Stimulated activated memory B cell treated with anti-CD40 and anti-IgM and Interleukin-4, amounts not matched to agents 10 μg/mL and 1 μg/mL and 100 μg/mL, for 72 hours (primary cell): ENCODE data around the gene ZSCAN30.
A peak's percentile ranks its signal among the peaks of the same experiment; 100 is the strongest.

Source experiments
- ATAC-seq: fragments of 150-1000 bp; cut with Tn5 transposase; 2 replicates; pipeline ENCODE4 v1.10.0; 2021
- H3K27ac Mint-ChIP-seq: one replicate; pipeline ENCODE4 v1.8.0; 2022; ENCODE audit warnings: mild to moderate bottlenecking, mixed read lengths
- H3K27me3 Mint-ChIP-seq: one replicate; pipeline ENCODE4 v1.8.0; 2022; ENCODE audit warnings: mixed read lengths
- H3K36me3 Mint-ChIP-seq: one replicate; pipeline ENCODE4 v1.8.0; 2022; ENCODE audit warnings: mixed read lengths
- H3K4me1 Mint-ChIP-seq: one replicate; pipeline ENCODE4 v1.8.0; 2022; ENCODE audit warnings: mixed read lengths
- H3K4me3 Mint-ChIP-seq: one replicate; pipeline ENCODE4 v1.8.0; 2022; ENCODE audit warnings: mild to moderate bottlenecking, moderate library complexity, mixed read lengths
- H3K9me3 Mint-ChIP-seq: one replicate; pipeline ENCODE4 v1.8.0; 2022; ENCODE audit warnings: mixed read lengths

The ZSCAN30 gene

DNA sequence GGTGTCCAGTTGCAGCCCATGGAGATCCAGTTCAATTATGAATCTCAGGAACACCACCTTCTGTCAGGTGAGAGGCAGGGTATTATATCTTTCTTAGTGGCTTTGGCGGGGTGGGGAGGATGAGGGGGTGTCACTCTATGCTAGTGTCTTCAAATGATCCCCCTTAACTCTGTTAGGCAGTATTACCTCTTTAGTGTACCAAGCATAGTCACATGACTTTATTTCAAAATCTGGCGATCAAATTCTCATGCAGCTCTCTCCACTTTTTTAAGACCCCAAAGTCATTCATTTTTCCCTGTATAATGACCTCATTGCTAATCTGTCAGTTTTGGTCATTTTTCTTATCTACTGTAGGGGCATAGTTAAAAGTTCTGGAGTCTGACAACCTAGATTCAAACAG, 1.1 kb upstream of the ZSCAN30 start:
- Mint-ChIP-seq H3K4me3 (peak overlapping the region; percentile 89), H3K36me3 (peaks cover 45% of the 10 kb centered on the region), H3K27ac (peak overlapping the region; percentile 97), H3K4me1 (peaks cover 41% of the 10 kb centered on the region), H3K27me3 (no peaks in the 10 kb centered on the region), H3K9me3 (no peaks in the 10 kb centered on the region)
- no peak for ATAC-seq

- Mint-ChIP-seq H3K27ac (peak overlapping the region; percentile 97), H3K36me3 (peaks cover 39% of the 10 kb centered on the region), H3K9me3 (peaks cover 3% of the 10 kb centered on the region), H3K4me1 (peaks cover 41% of the 10 kb centered on the region), H3K4me3 (peak overlapping the region; percentile 89), H3K27me3 (no peaks in the 10 kb centered on the region)
- ATAC-seq, result peak; percentile 56
Observed at GRCh38 chr18:35289727-35290093, 319 bp downstream of the ZSCAN30 start.

DNA sequence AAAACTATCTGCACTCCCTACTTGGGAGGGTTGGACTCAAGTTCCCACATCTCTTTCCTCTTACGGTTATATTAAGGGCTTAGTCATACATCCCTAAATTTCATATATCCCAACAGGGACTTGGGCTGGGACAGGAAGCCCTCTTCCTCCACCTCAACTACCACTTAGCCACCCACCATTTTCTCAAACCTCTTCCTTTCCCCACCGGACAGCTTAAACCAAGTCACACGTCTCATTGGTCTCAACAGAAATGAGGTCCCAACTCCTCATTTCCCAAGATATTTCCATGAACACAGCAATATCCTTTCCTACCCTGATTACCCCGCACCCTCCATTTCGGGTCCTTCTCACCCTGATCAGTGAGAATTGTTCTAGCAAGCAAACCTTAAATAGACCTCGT, 736 bp downstream of the ZSCAN30 start:
- no peak for ATAC-seq
- Mint-ChIP-seq H3K9me3 (peaks cover 3% of the 10 kb centered on the region), H3K36me3 (peaks cover 35% of the 10 kb centered on the region), H3K27ac (peak overlapping the region; percentile 97), H3K27me3 (no peaks in the 10 kb centered on the region), H3K4me1 (peaks cover 41% of the 10 kb centered on the region), H3K4me3 (peak overlapping the region; percentile 89)

DNA sequence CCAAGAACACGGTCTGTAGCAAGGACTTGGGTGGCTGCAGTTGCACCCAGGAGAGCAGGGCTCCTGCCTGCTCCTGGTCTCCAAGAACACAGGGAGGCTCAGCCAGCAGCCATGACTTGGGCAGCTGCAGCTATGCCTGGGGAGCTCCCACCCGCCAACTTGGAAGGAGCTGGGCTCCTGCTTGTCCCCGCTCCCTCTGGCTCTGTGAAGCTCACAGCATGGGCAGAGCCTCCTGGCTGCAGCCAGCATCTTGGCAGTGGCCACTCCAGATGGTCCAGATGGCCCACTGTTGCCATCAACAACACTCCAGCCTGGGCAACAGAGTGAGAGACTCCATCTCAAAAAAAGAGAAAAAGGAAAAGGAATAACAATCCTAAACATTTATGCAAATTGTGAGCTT, 5.2 kb downstream of the ZSCAN30 start:
- Mint-ChIP-seq H3K9me3 (peaks cover 3% of the 10 kb centered on the region), H3K27me3 (no peaks in the 10 kb centered on the region), H3K4me1 (peaks cover 28% of the 10 kb centered on the region), H3K27ac (no peak overlapping the region), H3K36me3 (peaks cover 31% of the 10 kb centered on the region), H3K4me3 (no peak overlapping the region)
- ATAC-seq, result no peak

- Mint-ChIP-seq H3K27ac (no peak overlapping the region), H3K27me3 (no peaks in the 10 kb centered on the region), H3K4me1 (peaks cover 22% of the 10 kb centered on the region), H3K9me3 (peaks cover 3% of the 10 kb centered on the region), H3K4me3 (no peak overlapping the region), H3K36me3 (peaks cover 34% of the 10 kb centered on the region)
- no peak for ATAC-seq
Observed at GRCh38 chr18:35283923-35284794, 5.9 kb downstream of the ZSCAN30 start.

DNA sequence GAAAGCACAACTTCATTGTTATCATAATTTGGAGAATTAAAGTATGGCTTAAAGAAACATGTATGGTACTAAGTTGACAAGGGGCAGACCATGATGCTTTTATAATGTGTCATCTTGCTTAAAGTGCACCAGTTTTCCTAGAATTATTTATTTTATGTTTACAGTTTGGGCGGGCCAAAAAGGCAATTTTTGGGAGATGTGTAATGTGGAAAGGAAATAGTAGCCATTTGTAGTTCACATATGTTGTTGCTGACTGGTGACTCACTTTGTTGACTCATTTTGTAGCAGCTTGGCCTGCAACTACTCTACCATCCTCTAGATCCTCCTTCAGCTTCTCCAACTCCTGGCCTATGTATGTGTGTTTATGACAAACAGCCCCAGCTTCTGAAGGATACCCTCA, 7.7 kb downstream of the ZSCAN30 start:
- Mint-ChIP-seq H3K4me1 (peaks cover 10% of the 10 kb centered on the region), H3K9me3 (peaks cover 3% of the 10 kb centered on the region), H3K27me3 (no peaks in the 10 kb centered on the region), H3K4me3 (no peak overlapping the region), H3K27ac (no peak overlapping the region), H3K36me3 (peaks cover 34% of the 10 kb centered on the region)
- no peak for ATAC-seq

GRCh38 chr18:35278969-35279368, 11.1 kb downstream of the ZSCAN30 start:
- H3K36me3 Mint-ChIP-seq, result peaks cover 20% of the 10 kb centered on the region
- no peak for ATAC-seq
- H3K4me3 Mint-ChIP-seq, result no peak overlapping the region
- no peaks in the 10 kb centered on the region for H3K9me3 Mint-ChIP-seq
- H3K27me3 Mint-ChIP-seq, result no peaks in the 10 kb centered on the region
- no peak overlapping the region for H3K27ac Mint-ChIP-seq
- H3K4me1 Mint-ChIP-seq, result peaks cover 6% of the 10 kb centered on the region

GRCh38 chr18:35278085-35278484, 11.9 kb downstream of the ZSCAN30 start:
- peaks cover 1% of the 10 kb centered on the region for H3K9me3 Mint-ChIP-seq
- peaks cover 19% of the 10 kb centered on the region for H3K36me3 Mint-ChIP-seq
- no peak overlapping the region for H3K27ac Mint-ChIP-seq
- H3K4me1 Mint-ChIP-seq, result peaks cover 6% of the 10 kb centered on the region
- no peak for ATAC-seq
- no peak overlapping the region for H3K4me3 Mint-ChIP-seq
- H3K27me3 Mint-ChIP-seq, result no peaks in the 10 kb centered on the region

GRCh38 chr18:35277633-35278032, 12.4 kb downstream of the ZSCAN30 start:
- Mint-ChIP-seq H3K36me3 (peaks cover 19% of the 10 kb centered on the region), H3K27ac (no peak overlapping the region), H3K4me1 (peaks cover 3% of the 10 kb centered on the region), H3K4me3 (no peak overlapping the region), H3K9me3 (peaks cover 4% of the 10 kb centered on the region), H3K27me3 (no peaks in the 10 kb centered on the region)
- no peak for ATAC-seq

DNA sequence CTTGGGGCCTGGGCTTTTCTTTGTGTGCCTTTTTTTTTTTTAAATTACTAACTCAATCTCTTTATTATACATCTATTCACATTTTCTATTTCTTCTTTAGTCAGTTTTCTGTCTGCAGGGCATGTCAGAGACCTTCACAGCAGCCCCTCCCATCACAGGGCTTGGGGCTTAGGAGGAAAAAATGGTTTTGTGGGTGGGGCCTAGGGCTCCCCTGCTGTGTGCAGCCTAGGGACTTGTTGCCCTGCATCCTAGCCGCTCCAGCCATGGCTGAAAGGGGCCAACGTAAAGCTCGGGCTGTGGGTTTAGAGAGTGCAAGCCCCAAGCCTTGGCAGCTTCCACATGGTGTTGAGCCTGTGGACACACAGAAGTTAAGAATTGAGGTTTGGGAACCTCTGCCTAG, 13.8 kb downstream of the ZSCAN30 start:
- peaks cover 4% of the 10 kb centered on the region for H3K9me3 Mint-ChIP-seq

DNA sequence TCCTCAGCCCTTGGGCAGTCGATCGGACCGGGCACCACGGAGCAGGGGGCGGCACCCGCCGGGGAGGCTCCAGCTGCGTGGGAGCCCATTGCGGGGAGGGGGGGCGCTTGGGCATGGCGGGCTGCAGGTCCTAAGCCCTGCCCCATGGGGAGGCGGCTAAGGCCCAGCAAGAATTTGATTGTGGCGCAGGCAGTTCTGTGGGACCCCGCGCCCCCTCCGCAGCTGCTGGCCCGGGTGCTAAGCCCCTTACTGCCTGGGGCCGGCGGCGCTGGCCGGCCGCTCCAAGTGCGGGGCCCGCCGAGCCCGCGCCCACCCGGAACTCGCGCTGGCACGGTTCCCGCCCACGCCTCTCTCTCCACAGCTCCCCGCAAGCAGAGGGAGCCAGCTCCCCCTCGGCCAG, 18.4 kb downstream of the ZSCAN30 start:
- ATAC-seq, result no peak
- Mint-ChIP-seq H3K4me3 (no peak overlapping the region), H3K27ac (no peak overlapping the region)

More for the DNA sequence above, 13.8 kb downstream of the ZSCAN30 start:
- Mint-ChIP-seq H3K36me3 (peaks cover 17% of the 10 kb centered on the region), H3K27ac (no peak overlapping the region), H3K27me3 (no peaks in the 10 kb centered on the region), H3K4me1 (no peaks in the 10 kb centered on the region), H3K4me3 (no peak overlapping the region)
- no peak for ATAC-seq

DNA sequence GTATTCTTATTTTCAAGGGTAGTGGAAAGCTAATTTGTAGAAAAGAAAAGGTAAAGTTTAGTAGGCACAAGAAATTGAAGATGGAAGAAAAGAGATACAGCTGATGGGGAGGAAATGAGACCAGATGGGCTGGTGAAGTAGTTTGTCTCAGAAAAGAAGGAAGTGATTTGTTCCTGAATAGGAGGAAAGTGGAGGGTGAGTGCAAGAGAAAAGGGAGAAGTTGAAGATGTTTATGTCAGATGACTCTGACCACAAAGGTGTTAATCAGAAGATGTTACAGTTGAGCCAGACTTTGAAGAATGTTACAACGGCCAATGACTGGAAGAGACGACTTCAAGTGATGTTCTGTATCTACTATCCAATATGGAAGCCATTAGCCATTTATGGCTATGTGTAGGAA, 21.2 kb downstream of the ZSCAN30 start:
- Mint-ChIP-seq H3K36me3 (peaks cover 22% of the 10 kb centered on the region), H3K4me1 (peaks cover 35% of the 10 kb centered on the region), H3K9me3 (peaks cover 20% of the 10 kb centered on the region), H3K27me3 (no peaks in the 10 kb centered on the region), H3K4me3 (peak overlapping the region; percentile 24), H3K27ac (peak overlapping the region; percentile 98)
- peak; percentile 34 for ATAC-seq

More for the DNA sequence above, 18.4 kb downstream of the ZSCAN30 start:
- H3K27me3 Mint-ChIP-seq, result no peaks in the 10 kb centered on the region
- peaks cover 14% of the 10 kb centered on the region for H3K9me3 Mint-ChIP-seq
- H3K4me1 Mint-ChIP-seq, result peaks cover 23% of the 10 kb centered on the region
- peaks cover 7% of the 10 kb centered on the region for H3K36me3 Mint-ChIP-seq

- no peak for ATAC-seq
- H3K36me3 Mint-ChIP-seq, result peaks cover 27% of the 10 kb centered on the region
- H3K27me3 Mint-ChIP-seq, result no peaks in the 10 kb centered on the region
- H3K27ac Mint-ChIP-seq, result peak overlapping the region; percentile 98
- H3K4me3 Mint-ChIP-seq, result peak overlapping the region; percentile 94
- peaks cover 16% of the 10 kb centered on the region for H3K9me3 Mint-ChIP-seq
- peaks cover 35% of the 10 kb centered on the region for H3K4me1 Mint-ChIP-seq
Observed at GRCh38 chr18:35267809-35268208, 22.2 kb downstream of the ZSCAN30 start.

DNA sequence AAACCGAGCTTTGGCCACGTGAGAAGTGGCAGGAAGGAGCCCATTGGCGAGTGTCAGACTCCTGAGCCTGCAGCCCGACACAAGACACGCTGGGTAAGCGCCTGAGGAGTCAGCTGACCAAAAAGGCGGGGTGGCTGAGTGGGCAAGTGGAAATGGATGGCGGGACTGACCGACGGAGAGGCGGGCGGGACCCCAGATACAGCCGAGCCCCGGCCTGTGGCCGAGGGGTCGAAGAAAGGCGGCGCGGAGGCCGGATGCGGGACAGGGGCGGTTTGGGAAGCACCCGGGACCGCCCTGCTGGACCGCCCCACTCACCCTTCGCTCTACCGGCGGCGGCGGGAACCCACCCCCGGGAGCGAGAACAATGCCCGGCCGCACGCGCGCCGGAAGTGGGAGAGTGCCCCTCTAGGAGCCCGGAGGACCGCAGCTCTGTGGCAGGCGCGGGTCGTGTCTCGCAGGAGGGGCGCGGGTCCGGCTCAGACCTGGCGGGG, 22.8 kb downstream of the ZSCAN30 start:
- H3K36me3 Mint-ChIP-seq, result peaks cover 31% of the 10 kb centered on the region
- H3K27me3 Mint-ChIP-seq, result no peaks in the 10 kb centered on the region
- ATAC-seq, result peak; percentile 92
- H3K4me3 Mint-ChIP-seq, result peak overlapping the region; percentile 94
- H3K27ac Mint-ChIP-seq, result peak overlapping the region; percentile 98
- peaks cover 16% of the 10 kb centered on the region for H3K9me3 Mint-ChIP-seq
- peaks cover 35% of the 10 kb centered on the region for H3K4me1 Mint-ChIP-seq

DNA sequence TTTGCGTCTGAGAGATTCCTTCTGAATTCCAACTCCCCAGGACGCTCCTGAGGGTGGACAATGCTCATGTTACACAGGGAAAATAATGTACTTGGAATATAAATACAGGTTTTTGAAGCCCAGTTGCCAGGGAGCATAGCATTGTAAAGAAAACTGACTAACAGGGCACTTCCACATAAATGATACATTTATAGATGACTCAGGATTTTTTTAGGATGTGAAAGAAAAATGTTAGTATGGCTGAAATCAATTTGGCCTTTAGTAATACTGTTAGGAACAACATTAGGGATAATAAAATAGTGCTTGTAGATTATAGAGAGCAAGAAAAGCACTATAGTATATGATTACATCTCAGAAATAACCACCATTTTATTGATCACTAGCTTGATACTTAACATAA, 25.6 kb downstream of the ZSCAN30 start:
- Mint-ChIP-seq H3K27me3 (no peaks in the 10 kb centered on the region), H3K4me3 (no peak overlapping the region), H3K36me3 (peaks cover 56% of the 10 kb centered on the region), H3K27ac (no peak overlapping the region), H3K9me3 (peaks cover 16% of the 10 kb centered on the region), H3K4me1 (peaks cover 35% of the 10 kb centered on the region)
- ATAC-seq, result no peak

DNA sequence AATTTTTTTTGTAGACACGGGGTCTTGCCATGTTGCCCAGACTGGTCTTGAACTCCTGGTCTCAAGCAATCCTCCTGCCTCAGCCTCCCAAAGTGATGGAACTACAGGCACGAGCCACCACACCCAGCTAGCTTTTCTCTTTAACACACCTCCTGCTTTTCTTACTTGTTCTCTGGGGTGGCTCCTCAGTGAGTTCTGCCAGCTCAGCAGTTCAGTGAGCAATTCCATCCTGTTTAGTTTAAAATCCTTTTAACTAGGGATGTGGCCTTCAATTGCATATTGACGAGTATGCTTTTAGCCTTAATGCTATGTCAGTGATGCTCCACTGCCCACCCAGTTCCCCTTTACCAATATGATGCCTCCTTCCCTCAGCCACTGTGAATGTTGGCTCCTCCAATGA, 33.1 kb downstream of the ZSCAN30 start:
- Mint-ChIP-seq H3K27me3 (no peaks in the 10 kb centered on the region), H3K4me1 (no peaks in the 10 kb centered on the region), H3K4me3 (no peak overlapping the region), H3K36me3 (peaks cover 83% of the 10 kb centered on the region), H3K27ac (no peak overlapping the region), H3K9me3 (peaks cover 12% of the 10 kb centered on the region)
- no peak for ATAC-seq
